Epithelial cell of esophagus (primary cell): Measurements from ENCODE around the gene ELF4.

Experiments
- DNase-seq: peaks from one replicate; pipeline ENCODE4 v3.0.0; 2010; ENCODE audit warnings: low read depth
- H3K4me3 ChIP-seq: 2 replicates; pipeline ENCODE4 v1.5.1; 2011; ENCODE audit warnings: mild to moderate bottlenecking, low read length, control low read depth
- TF ChIP-seq, protein P1 (sequence below): IDR thresholded peaks from 2 replicates; pipeline ENCODE4 v1.5.1; 2011; ENCODE audit warnings: low read depth, mild to moderate bottlenecking, low read length, control low read depth, inconsistent platforms; ENCODE audit not compliant: insufficient read depth; ENCODE audit errors: missing control alignments

The ELF4 gene

DNA sequence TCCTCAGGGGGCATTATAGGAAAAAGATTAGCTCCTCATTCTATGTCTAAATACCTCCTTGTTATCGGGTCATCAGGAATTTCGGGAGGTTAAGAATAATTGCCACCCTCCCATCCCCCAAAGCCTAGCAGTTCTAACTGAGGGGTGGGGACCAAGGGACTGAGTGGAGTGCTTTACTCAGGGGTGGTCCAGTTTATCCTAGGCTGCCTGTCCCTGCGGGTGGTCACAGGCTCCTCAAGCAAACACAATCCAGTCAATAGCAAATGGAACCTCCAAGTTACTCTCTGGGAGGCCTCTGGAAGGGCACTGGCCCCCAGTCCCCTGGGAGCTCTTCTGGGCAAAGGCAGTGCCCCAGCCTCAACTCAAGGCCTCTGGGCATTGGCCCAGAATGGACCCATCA lies 6.7 kb downstream of the ELF4 start:
- TF ChIP-seq, protein P1, sequence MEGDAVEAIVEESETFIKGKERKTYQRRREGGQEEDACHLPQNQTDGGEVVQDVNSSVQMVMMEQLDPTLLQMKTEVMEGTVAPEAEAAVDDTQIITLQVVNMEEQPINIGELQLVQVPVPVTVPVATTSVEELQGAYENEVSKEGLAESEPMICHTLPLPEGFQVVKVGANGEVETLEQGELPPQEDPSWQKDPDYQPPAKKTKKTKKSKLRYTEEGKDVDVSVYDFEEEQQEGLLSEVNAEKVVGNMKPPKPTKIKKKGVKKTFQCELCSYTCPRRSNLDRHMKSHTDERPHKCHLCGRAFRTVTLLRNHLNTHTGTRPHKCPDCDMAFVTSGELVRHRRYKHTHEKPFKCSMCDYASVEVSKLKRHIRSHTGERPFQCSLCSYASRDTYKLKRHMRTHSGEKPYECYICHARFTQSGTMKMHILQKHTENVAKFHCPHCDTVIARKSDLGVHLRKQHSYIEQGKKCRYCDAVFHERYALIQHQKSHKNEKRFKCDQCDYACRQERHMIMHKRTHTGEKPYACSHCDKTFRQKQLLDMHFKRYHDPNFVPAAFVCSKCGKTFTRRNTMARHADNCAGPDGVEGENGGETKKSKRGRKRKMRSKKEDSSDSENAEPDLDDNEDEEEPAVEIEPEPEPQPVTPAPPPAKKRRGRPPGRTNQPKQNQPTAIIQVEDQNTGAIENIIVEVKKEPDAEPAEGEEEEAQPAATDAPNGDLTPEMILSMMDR, result no peak
- H3K4me3 ChIP-seq, result no peak overlapping the region
- no peak for DNase-seq

DNA sequence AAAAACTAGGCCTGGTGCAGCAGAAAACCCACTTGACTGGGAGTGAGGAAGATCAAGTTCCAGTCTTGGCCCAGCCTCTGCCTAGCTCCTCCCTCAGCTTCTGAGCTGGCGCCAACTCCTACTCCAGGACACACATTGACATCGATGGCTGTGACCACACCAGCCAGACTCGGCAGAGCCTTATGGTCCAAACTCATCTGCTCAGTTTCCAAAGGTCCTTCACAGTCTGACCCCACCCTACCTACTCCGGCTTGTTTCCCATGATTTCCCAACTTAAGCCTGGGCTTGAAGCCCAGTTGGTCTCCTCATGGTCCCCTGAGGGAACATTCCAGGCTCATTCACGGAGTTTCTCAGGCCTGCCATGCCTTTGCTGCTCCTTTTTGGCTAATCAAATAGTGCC lies 10.1 kb downstream of the ELF4 start:
- no peak for DNase-seq
- TF ChIP-seq, protein P1, result no peak
- no peak overlapping the region for H3K4me3 ChIP-seq

DNA sequence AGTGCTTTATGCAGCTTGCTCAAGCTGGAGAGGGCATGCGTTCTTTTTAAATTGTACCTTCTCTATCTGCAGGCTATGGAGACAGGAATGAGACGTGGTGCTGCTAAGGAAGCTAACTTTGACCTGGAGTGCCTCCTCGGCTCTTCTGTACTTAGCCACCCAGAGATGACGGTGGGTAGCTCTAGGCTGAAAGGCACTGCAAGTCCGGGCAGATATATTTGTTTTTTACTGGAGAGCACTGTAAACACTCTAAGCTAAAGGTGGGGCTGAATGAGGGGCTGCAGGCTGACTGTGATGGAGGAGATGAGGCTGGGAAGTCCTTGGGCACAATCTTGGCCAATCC lies 12.1 kb downstream of the ELF4 start:
- no peak overlapping the region for H3K4me3 ChIP-seq
- TF ChIP-seq, protein P1, result no peak
- peak; percentile 45 for DNase-seq

GRCh38 chrX:130097507-130098209 lies 12.6 kb downstream of the ELF4 start:
- TF ChIP-seq, protein P1, result no peak
- no peak overlapping the region for H3K4me3 ChIP-seq
- no peak for DNase-seq

DNA sequence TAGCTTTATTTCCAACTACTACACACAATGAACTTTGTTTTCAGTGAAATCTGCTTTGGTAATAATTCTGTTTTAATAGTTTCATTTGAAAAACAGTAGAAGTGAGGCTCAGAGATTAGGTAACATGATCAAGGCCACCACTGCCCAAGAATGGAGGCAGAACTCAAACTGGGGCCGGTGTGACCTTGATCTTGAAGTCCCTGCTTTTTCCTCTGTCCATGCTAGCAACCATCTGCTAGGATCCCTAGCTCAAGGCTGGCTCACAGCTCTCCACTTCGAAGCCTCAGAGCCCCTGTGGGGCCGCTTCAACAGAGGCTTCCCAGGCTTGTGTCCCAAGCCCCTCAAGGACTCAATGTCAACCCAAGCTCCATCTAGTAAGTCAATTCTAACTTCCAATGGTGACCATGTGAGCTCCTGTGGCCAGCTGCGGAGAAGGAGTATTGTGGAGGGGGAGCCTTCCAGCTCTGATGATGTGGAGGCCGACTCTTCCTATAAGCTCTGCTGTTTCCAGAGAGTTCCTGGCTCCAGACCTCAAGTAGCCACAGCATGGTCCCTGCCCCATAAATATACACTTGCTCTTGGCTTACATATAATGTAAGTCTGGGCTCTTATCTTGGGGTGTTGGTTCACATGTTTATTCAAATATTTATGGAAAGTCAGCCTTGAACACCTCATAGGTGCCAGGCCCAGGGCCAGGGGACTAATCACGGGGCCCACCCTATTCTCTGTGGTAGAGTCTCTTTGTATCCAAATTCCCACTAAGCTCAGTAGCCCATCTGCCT lies 14.9 kb downstream of the ELF4 start:
- TF ChIP-seq, protein P1, result no peak
- no peak for DNase-seq
- no peak overlapping the region for H3K4me3 ChIP-seq

DNA sequence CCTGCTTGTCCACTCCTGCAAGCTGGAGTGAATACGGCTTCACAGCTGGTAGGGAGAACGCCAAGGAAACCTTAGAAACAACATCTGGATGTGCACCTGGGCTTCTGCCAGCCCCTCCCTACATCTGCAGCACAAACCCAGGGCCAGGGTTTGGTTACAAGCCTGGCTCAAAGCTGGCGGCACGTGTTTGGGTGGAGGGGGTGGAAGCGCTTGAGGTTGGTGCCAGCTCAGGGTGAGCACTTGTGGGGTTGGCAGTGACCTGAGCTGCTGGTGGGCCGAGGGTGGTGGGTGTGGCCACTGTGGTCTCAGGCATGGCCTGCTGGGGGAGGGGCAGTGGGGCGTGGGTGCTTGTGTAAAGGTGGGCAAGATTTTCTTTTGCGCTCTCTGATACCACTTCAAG lies 15.6 kb downstream of the ELF4 start:
- TF ChIP-seq, protein P1, result no peak
- H3K4me3 ChIP-seq, result no peak overlapping the region
- DNase-seq, result no peak
